Mucosa of gallbladder (tissue), 1 donor: Measurements from ENCODE around the gene ENTR1. TPM values are rescaled to one million over a fixed set of nuclear protein-coding genes. Genes with fewer than 3 reads are reported as not detected.

Experiments
- DNase-seq: peaks from one replicate; pipeline ENCODE4 v3.0.0-alpha.2; 2020; ENCODE audit warnings: low spot score
- total RNA-seq: library from RNA; stranded (reverse); gene quantifications from one replicate; pipeline ENCODE4 v1.2.1, GENCODE V29; 2021
- donor health status: DM: no; HTN: no; CAD: no.

The ENTR1 gene
- total RNA-seq, 1 donor from 2014 or later = 38.8 TPM

- DNase-seq = no peak
Observed at GRCh38 chr9:136362450-136362784, 48.0 kb downstream of the ENTR1 start.

DNA sequence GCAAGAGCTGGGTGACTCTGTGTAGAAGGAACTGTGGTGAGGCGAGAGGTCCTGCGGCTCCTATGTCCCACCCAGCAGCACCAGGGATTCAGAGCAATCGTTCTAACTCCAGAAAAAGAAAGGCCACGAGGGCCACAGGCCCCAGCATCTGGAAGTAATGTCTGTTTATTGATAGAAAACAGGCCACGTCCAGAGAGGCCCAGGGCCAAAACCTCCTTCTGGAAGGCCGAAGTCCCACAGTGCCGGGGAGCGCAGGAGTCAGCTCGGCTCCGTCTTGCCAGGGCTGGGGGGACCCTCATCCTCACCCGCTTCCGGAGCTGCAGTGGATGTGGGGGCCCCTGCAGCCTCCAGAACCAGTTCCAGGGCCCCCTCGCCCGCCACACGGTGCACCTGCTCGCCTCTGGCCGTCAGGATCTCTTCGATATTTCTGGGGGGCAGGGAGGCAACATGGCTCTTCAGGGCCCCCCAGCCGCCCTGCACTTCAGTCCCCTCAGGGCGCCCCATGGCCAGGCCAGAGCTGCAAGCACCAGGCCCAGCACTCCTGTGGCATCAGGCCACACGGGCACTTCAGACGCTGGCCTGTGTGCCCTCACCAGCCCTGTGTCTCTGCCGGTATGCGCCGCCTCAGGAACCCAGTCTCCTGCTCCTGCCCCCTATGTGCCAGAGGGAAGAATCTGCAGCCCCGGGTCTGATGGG is 48.5 kb downstream of the ENTR1 start:
- peak; percentile 46 for DNase-seq

DNA sequence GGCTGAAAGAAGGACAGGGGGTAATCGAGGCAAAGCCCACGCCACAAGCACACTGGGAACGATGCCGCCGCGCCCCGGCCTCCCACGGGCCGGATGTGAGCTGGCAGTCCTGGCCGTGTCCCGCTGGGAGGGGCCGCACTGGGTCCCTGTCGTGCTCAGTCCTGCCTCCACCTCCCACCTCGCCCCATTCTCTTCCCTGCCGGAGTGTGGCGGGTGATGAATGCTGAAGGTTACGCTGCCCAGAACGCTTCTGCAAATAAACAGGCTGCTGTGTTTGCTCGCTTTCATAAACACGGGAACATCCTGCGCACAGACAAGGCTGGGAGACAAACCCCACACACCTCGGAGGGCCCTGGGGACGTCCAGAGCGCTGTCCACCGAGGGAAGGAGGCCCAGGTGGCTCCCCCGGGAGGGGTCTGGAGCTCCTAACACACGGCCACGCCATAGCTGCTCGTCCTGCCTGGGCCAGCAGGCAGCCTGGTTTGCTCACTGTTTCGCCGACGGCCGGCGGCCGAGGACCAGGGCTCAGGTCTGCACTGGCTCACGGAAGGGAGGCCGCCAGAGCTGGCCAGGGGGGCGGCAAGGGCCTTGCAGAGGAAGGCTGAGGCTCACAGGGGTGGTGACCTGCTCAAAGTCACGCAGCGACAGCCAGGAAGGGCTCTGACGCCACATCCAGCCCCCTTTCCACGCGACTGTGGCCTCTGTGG is 49.2 kb downstream of the ENTR1 start:
- peak; percentile 53 for DNase-seq

DNA sequence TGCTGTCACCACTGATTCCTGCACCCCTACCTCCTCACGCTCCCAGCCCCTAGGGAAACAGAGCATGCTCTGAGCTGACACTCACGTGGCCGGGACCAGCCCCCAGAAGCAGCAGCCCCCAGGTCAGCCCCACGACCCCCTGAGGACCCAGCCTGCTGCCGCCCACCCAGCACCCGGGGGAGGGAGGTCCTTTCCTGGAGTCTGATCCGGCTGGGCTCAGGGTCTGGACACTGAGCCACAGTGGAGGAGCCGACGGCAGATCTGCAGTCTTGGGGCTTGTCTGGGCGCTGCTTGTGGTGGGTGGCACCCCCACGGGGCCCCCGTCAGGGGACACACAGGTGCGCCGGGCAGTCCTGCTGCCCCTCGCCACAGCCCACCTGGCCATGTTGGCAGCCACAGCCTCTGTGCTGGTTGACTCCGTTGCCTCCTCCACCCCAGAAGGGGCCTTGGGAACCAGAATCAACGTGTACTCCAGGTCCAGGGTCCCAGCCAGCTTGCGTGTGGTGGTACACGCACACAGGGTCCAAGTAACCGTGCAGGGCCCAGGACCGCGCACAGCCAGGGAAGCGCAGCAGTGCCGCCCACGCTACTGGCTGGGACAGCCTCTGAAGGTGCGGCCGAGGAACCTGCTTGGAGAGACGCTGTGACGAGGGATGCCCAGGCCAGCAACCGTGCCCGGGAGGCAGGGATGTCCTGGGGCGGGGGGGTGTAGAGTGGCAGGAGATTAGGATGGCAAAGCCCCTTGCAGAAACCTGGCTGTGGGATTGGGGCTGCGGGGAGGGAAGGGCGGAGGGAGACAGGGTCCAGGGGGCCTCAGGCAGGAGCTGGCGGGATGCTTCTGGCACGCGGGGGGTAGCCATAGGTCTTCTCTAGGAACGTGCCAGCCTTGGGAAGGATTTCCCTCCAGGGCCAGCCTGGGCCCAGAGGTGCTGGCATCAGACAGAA is 50.4 kb downstream of the ENTR1 start:
- DNase-seq = no peak

DNA sequence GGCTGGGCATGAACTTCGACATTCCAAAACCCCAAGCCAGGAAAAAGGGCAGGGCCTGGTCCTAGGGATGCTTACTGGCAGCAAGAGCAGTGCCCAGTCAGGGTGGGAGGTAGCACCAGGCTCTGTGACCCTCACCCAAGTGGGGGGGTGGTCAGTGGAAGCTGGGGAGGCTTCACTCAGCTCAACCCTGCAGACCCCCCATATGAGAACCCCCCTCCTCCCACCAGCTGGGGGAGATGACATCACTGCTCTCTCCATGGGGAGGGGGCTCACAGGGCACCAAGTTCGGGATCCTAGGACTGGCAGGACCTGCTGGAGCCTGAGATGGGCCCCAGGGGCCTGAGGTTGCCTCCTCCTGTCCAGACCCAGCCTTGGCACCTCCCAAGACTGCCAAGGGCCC is 51.5 kb downstream of the ENTR1 start:
- no peak for DNase-seq

DNA sequence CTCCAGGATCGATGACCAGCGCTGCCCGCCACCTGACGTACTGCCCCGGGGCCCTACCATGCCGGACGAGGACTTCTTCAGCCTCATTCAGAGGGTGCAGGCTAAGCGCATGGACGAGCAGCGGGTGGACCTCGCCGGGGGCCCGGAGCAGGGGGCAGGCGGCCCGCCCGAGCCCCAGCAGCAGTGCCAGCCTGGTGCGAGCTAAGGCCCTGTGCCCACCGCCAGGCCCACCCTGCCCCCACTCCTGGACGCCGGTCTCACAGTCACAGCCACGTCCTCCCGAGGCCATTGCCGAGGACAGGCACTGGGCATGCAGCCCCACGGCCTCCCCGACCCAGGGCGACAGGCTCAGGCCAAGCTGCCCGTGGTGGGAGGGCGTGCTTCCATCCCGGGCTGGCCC is 52.4 kb downstream of the ENTR1 start:
- no peak for DNase-seq

GRCh38 chr9:136357202-136357725 is 53.1 kb downstream of the ENTR1 start:
- no peak for DNase-seq

- no peak for DNase-seq
Observed at GRCh38 chr9:136355616-136356557, 54.5 kb downstream of the ENTR1 start.

DNA sequence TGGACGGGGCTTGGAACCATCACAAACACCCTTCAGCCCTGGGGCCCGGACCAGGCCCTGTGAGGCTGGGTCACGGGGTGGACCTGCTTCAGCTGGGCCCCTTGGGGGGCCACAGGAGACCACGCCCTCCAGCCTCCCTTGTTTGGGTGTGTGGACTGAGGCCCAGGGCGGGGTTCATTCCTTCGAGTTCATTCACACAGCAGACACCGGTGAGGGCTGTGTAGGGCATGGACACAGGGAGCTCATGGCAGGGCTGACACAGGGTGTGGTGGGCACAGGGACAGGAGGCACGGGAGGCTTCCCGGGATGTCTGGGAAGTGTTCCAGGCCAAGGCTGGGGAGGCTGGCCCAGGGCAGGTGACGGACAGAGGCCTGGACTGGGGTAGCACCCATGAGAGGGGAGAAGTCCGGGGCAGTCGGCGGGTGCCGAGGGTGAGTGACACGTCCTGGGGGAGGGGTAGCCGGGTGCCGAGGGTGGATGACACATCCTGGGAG is 55.8 kb downstream of the ENTR1 start:
- DNase-seq = peak; percentile 46

- no peak for DNase-seq
Observed at GRCh38 chr9:136353757-136354488, 56.5 kb downstream of the ENTR1 start.

GRCh38 chr9:136353088-136353487 is 57.3 kb downstream of the ENTR1 start:
- DNase-seq = no peak

DNA sequence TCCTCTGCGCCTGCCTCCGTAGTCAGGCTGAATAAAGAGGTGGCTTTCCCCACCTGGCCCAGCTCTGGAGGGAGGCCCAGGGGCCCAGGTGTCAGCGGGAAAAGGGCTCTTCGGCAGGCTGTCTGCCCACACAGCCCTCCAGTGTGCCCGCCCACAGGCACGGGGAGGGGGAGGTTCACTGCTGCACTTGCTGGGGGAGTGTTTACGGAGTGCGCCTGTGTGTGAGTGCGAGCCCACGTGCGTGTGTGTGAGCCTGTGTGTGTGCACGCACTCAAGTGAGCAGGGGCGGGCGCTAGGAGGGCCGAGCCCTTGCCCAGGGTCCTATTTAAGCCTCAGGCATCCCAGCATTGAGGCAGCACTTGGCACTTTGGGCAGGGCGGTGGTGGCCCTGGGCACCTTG is 57.7 kb downstream of the ENTR1 start:
- no peak for DNase-seq

Other genes with a start within 250 kb of the ENTR1 start
- gene LHX3, start 205.5 kb downstream of the ENTR1 start, total RNA-seq = not detected
- 8.4 TPM for gene QSOX2, start 164.8 kb downstream of the ENTR1 start, total RNA-seq
- 1.8 TPM for gene CCDC187, start 106.5 kb downstream of the ENTR1 start, total RNA-seq
- gene GPSM1, start 83.1 kb downstream of the ENTR1 start, total RNA-seq = 24.6 TPM
- 16.4 TPM for gene DNLZ, start 46.9 kb downstream of the ENTR1 start, total RNA-seq
- 8.2 TPM for gene CARD9, start 36.9 kb downstream of the ENTR1 start, total RNA-seq
- gene SNAPC4, start 10.4 kb downstream of the ENTR1 start, total RNA-seq = 9.1 TPM
- 41.2 TPM for gene PMPCA, start within 50 bp of the ENTR1 start, total RNA-seq
- gene INPP5E, start 29.2 kb upstream of the ENTR1 start, total RNA-seq = 18.7 TPM
- 78.4 TPM for gene SEC16A, start 72.4 kb upstream of the ENTR1 start, total RNA-seq
- gene NOTCH1, start 135.4 kb upstream of the ENTR1 start, total RNA-seq = 51.6 TPM